AG09309 (cell line): ENCODE measurements around the gene IMPG1.

Source experiments
- DNase-seq: peaks from one replicate; pipeline ENCODE4 v3.0.0-alpha.2; 2010; ENCODE audit warnings: low read depth
- H3K4me3 ChIP-seq: 2 replicates; pipeline ENCODE4 v1.5.1; 2011; ENCODE audit warnings: mild to moderate bottlenecking, low read depth, low read length, moderate library complexity; ENCODE audit not compliant: control insufficient read depth
- CTCF ChIP-seq: IDR thresholded peaks from 2 replicates; pipeline ENCODE4 v1.5.1; 2011; ENCODE audit warnings: mild to moderate bottlenecking, low read depth, low read length, inconsistent platforms; ENCODE audit not compliant: insufficient read depth, control insufficient read depth; ENCODE audit errors: missing control alignments

IMPG1 gene

GRCh38 chr6:76072562-76072961 lies at the start of gene IMPG1:
IMPG1 (minus strand) TSS chr6:76072662; CDS start chr6:76072488, 174 bp downstream.
- DNase-seq = no peak
- H3K4me3 ChIP-seq = no peak within 1 kb of the TSS
- TF ChIP-seq CTCF = no peak

- DNase-seq = no peak
- no peak for TF ChIP-seq CTCF
- H3K4me3 ChIP-seq = no peak overlapping the region
These were observed 47.8 kb upstream of the IMPG1 start for GRCh38 chr6:76120302-76120701.

GRCh38 chr6:76073281-76073680 lies 819 bp upstream of the IMPG1 start:
- no peak overlapping the region for H3K4me3 ChIP-seq
- TF ChIP-seq CTCF = no peak
- no peak for DNase-seq

GRCh38 chr6:76057469-76057868 lies 15.0 kb downstream of the IMPG1 start:
- DNase-seq = no peak
- H3K4me3 ChIP-seq = no peak overlapping the region
- TF ChIP-seq CTCF = no peak

GRCh38 chr6:76052314-76052713 lies 20.1 kb downstream of the IMPG1 start:
- H3K4me3 ChIP-seq = no peak overlapping the region
- TF ChIP-seq CTCF = no peak
- no peak for DNase-seq

GRCh38 chr6:76043690-76044089 lies 28.8 kb downstream of the IMPG1 start:
- no peak for DNase-seq
- TF ChIP-seq CTCF = no peak
- H3K4me3 ChIP-seq = no peak overlapping the region

- no peak for TF ChIP-seq CTCF
- no peak overlapping the region for H3K4me3 ChIP-seq
- no peak for DNase-seq
These were observed 36.7 kb downstream of the IMPG1 start for GRCh38 chr6:76035713-76036112.
